ENCODE data around the gene CTDSPL2.
A peak's percentile ranks its signal among the peaks of the same experiment; 100 is the strongest.

The CTDSPL2 gene

DNA sequence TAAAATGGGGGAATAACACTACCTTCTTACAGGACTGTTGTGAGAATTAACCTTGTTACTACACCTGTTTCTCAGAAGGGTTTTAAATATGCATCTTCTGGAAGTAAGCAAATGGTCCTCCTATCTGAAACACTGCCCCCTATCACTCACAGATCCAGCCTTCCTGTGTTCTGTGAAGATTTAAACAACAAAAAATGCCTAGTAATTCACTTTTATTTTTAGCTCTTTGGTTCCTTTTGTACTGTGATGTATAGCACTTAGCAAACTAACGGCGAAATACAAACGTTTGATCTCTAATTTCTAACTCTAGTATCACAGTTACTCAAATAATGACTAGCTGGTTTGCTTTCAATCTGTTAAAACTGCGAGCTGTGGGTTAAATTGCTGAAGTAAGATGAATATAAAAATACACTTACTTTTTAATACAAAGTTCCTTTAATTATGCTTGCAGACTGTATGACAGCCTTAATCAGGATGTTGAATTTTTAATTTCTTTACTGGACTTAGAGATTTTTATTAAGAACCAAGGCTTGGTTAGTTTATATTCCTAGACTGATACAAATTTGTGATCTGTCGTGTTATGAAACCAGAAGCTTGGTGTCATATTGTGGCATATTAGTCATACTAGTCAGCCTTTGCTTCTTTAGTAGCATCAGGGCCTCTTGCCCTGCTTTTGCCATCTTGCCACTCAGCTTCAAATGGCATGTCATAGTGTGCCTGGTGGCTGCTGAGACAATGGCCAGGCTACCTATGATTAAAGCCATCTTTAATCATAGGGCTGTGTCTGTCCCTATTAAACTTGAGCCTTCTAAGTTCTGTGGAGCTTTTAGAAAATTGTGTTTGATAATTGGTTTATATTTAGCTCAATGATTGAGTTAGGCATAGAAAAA, 118.7 kb downstream of the CTDSPL2 start:
- TF ChIP-seq GATA3 (IDR thresholded peaks at IDR 0.05; ENCODE audit: low read depth, low read length) (no peak), GATA2 (IDR thresholded peaks at IDR 0.05; ENCODE audit: low read depth, low read length) (no peak)

DNA sequence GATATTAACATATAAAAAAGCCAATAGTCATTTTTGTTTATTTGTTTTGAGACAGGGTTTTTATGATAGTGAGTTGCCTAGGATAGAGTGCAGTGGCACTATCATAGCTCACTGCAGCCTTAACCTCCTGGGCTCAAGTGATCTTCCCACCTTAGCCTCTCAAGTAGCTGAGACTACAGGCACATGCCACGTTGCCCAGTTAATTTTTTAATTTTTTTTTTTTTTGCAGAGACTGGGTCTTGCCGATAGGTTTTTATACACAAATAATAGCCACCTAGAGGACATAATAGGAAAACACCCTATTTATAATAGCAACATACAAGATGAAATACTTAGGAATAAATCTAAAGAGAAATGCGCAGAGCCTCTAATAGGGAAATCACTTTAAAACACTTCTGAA, 122.8 kb downstream of the CTDSPL2 start:
- TF ChIP-seq GATA3 (IDR thresholded peaks at IDR 0.05; ENCODE audit: low read depth, low read length) (no peak), GATA2 (IDR thresholded peaks at IDR 0.05; ENCODE audit: low read depth, low read length) (no peak)

DNA sequence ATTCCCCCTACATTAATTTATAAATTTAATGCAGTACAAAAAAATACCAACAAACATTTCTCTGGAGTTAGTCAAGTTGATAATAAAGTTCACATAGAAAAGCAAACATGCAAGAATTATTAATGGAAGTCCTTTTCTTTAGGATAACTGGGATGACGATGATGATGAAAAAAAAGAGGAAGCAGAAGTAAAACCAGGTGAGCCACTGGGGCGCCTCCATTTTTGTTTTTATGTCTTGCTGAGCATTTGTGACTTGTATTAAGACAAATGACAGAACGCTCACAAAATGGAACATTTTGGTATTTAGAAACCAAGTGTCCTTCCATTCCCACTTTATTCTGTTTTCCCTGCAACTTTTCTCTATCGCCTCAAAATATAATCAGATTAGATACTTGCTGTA, 123.3 kb downstream of the CTDSPL2 start:
- TF ChIP-seq GATA3 (IDR thresholded peaks at IDR 0.05; ENCODE audit: low read depth, low read length) (no peak), GATA2 (IDR thresholded peaks at IDR 0.05; ENCODE audit: low read depth, low read length) (no peak)

DNA sequence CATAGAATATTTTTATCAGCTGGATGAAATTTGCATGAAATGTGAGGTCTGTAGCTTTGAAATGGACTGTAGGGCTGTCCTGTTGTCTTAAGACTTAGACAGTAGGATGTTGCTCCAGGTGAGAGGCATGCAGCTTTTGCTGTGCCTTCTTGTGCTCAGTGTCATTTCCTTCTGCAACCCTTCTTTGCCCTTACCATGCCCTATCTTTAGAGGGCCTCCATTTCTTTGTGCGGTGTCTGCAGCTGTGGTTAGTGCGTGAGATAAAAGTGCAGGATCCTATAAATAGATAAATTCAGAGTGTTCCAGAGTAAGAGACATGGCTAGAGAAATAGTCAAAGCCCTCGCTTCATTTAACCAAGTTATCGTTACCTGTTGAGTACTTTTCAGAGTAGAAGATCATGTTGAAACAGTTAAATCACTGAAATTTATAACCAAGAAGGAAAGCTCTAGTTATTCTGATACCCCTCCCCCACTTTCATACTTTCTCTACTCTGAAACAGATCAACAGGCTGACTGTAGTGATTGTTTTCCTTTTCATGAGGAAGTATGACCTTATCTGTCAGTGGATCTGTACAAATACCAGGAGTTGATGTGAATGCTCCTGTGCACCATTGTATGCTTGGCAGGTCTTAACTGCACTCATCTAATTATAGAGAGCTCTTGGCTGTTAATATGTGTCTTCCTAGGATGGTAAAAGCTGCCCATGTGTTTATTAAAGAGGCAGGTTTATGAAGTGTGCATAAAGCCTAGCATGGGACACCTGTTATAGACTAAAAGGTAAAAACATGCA, 127.7 kb downstream of the CTDSPL2 start:
- TF ChIP-seq GATA3 (IDR thresholded peaks at IDR 0.05; ENCODE audit: low read depth, low read length) (peak; percentile 74), GATA2 (IDR thresholded peaks at IDR 0.05; ENCODE audit: low read depth, low read length) (peak; percentile 71; the same call in 1 of the 2 replicates)

DNA sequence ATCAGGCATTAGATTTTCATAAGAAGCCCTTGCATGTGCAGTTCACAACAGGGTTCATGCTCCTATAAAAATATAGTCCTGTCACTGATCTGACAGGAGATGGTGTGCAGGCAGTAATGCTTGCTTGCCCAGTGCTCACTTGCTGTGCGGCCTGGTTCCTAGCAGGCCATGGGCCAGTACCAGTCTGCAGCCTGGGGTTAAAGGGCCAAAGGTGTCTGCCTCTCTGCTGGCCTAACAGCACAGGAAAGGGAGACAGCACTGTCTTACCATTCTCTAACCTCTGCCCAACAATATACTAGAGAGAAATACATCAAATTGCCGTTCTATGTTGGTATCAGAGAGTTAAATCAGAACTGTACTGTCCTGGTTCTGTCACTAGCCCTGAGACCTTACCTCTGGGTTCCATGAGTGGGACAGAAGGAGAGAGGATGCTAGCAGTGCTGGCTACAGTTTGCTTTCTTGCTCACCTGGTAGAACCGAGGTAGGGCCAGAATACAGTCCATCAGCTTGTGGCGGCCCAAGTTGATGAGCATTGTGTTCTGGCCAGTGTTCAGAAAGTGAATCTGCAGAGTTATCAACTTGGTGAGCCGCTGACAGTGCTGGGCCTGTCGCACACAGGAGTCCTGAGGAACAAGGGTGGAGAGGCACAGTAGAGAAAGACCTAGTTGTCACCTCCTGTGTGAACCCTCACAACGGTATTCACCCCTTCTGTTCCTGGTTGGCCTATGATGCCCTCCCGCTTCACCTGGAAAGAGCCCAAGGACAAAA, 138.1 kb downstream of the CTDSPL2 start:
- TF ChIP-seq GATA2 (IDR thresholded peaks at IDR 0.05; ENCODE audit: low read depth, low read length) (no peak), GATA3 (IDR thresholded peaks at IDR 0.05; ENCODE audit: low read depth, low read length) (no peak)

DNA sequence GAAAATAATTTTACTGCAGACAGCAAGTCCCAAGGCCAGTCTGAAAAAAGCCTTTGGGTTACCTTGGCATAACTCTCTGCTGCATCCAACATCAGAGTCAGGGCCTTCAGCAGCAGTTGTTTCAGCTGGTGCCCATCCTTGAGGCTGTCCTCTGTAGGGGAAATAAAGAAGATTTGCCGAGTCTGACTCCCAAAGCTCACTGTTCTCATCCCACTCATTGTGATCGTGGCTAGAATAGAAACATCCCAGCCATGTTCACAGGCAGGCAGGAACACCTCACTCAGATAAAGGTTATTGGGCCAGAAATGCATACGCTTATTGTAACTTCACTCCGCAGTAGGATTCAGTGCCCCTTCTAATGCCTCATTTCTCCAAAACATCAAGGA, 138.7 kb downstream of the CTDSPL2 start:
- TF ChIP-seq GATA3 (IDR thresholded peaks at IDR 0.05; ENCODE audit: low read depth, low read length), result no peak
- TF ChIP-seq GATA2 (IDR thresholded peaks at IDR 0.05; ENCODE audit: low read depth, low read length), result no peak

DNA sequence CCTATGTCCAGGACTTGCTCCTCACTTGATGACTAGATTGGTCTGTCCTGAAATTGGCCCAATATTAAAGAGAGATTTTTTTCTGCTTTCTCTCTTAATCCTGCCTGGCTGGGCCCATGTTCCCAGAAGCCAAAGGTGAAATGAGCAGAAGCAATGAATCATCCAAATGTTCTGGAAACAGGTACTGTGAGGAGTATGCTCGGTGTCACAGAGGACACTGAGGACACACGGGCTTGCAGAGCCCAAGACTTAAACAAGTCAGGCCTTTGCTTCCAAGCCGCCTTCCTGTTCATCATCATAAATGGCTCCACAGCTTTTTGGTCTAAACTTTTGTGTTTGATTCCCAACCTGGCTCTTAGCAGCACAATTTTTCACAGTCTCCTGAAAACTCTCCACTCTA, 140.9 kb downstream of the CTDSPL2 start:
- TF ChIP-seq GATA3 (IDR thresholded peaks at IDR 0.05; ENCODE audit: low read depth, low read length), result no peak
- TF ChIP-seq GATA2 (IDR thresholded peaks at IDR 0.05; ENCODE audit: low read depth, low read length), result no peak

DNA sequence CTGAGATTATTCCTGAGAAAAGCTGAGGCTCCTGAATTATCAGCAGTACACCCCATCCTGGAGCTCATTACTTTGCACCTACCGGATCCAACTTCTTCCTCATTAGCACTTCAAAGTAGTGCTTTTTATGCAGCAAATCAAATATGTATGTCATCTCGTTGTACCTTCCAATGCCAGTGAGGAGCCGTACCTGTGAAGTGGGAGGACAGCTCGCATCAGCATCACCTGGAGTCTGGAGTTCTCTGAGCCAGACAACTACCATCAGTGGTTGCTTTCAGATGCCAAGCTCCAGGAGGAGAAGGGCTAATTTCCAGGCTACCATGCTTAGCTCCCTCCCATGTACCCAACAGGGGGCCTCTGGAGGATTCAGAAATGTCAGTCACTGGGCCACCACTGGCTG, 141.9 kb downstream of the CTDSPL2 start:
- TF ChIP-seq GATA3 (IDR thresholded peaks at IDR 0.05; ENCODE audit: low read depth, low read length) (no peak), GATA2 (IDR thresholded peaks at IDR 0.05; ENCODE audit: low read depth, low read length) (no peak)

DNA sequence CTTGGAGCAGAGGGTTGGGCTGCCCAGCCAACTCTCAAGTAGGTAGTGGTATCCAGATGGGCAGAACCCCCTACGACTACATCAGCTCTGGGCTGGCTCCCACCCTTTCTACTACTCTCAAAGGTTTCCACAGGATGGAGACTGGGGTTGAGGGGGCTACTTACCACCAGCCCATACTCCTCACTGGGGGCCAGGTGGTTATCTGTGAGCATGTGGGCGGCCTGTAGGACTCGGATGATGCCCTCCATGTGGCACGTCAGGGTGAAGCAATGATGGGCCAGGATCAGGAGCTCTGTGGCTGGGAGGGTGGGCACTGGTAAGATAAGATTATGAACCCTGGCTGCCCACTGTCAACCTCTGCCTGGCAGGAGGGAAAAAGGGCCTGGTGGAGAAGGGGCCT, 142.9 kb downstream of the CTDSPL2 start:
- TF ChIP-seq GATA2 (IDR thresholded peaks at IDR 0.05; ENCODE audit: low read depth, low read length) (no peak), GATA3 (IDR thresholded peaks at IDR 0.05; ENCODE audit: low read depth, low read length) (no peak)

DNA sequence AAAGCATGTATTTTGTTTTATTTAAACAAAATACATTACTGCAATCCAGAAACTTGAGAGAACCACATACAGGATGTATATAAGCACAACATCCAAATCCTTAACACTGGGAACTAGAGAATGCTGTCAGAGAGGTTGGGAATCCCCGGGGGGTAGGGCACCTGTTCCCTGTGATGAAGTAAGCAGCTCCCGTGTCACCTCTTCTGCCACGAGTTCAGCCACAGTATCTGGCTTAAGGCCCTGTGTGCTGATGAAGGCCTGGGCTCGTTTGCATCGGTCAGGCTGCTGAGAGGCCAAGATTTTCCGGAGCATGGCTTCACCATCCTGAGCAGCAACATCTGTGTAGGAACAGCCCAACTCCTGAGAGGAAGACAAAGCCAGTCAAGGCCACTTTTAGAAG, 146.0 kb downstream of the CTDSPL2 start:
- TF ChIP-seq GATA2 (IDR thresholded peaks at IDR 0.05; ENCODE audit: low read depth, low read length), result no peak
- TF ChIP-seq GATA3 (IDR thresholded peaks at IDR 0.05; ENCODE audit: low read depth, low read length), result no peak

DNA sequence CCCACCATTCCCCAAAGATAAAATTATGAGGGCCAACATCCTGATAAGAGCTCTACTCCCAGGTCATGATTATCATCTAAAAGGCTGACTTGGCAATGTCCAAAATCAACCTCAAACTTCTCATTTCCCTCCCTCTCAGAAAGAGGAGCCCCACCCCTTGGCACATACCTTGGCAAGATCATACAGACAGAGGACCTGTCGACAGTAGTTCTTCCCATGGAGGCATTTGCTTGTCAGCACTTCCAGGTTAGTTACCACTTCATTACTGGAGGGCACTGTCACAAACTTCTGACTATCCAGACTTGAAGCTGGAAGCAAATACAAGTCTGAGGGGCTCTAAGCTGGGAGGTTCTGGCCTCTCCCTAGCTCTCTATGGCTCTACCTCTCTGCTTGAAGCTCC, 147.3 kb downstream of the CTDSPL2 start:
- no peak for TF ChIP-seq GATA3 (IDR thresholded peaks at IDR 0.05; ENCODE audit: low read depth, low read length)
- TF ChIP-seq GATA2 (IDR thresholded peaks at IDR 0.05; ENCODE audit: low read depth, low read length), result no peak

Data from SH-SY5Y (cell line).